HepG2 (cell line): ENCODE measurements around the gene PPP1R27. TPM values are rescaled to one million over a fixed set of nuclear protein-coding genes. Genes with fewer than 3 reads are reported as not detected.

Experiments used
- ARID2 ChIP-seq: sonication (generic); formaldehyde crosslinking; IDR thresholded peaks from 2 replicates; pipeline ENCODE4 v1.8.1; 2022; ENCODE audit warnings: mild to moderate bottlenecking, missing genetic modification reagents, borderline replicate concordance
- ATF4 ChIP-seq, 2 experiments: fragments of 450-650 bp in 1 of 2; sonication (generic) in 1 of 2; formaldehyde crosslinking; IDR thresholded peaks; 2 replicates each; pipeline versions ENCODE4 v1.5.0 to v1.8.0; 2020 to 2022; ENCODE audit warnings: mild to moderate bottlenecking in 1 of 2, missing genetic modification reagents in 1 of 2
- NR2C2 ChIP-seq: sonication (generic); formaldehyde crosslinking; IDR thresholded peaks from 2 replicates; pipeline ENCODE4 v1.4.0; 2020; ENCODE audit warnings: missing genetic modification reagents, mild to moderate bottlenecking, moderate library complexity, borderline replicate concordance
- SRY ChIP-seq: sonication (generic); formaldehyde crosslinking; IDR thresholded peaks from 2 replicates; pipeline ENCODE4 v1.8.0; 2022; ENCODE audit warnings: mild to moderate bottlenecking, missing genetic modification reagents
- ZFAT ChIP-seq: sonication (generic); formaldehyde crosslinking; conservative IDR thresholded peaks from 2 replicates; pipeline ENCODE4 v1.8.1; 2023; ENCODE audit warnings: missing genetic modification reagents, inconsistent platforms
- ZHX2 ChIP-seq, 2 experiments: sonication (generic) in 1 of 2; formaldehyde crosslinking in 1 of 2; IDR thresholded peaks; 2 replicates each; pipeline versions ENCODE4 v1.6.1 to v1.9.0; 2014 to 2022; ENCODE audit warnings: antibody characterized with exemption in 1 of 2, borderline replicate concordance in 1 of 2, inconsistent platforms in 1 of 2, low read depth in 1 of 2, missing genetic modification reagents in 1 of 2
- ZNF567 ChIP-seq: sonication (generic); formaldehyde crosslinking; IDR thresholded peaks from 2 replicates; pipeline ENCODE4 v1.8.1; 2023; ENCODE audit warnings: mild to moderate bottlenecking, missing genetic modification reagents, borderline replicate concordance
- polyA plus RNA-seq, 8 experiments: library from polyadenylated mRNA; depleted of rRNA in 3 of 8; stranded (reverse) in 7 of 8; unstranded in 1 of 8; fragments of >200 nt; fragmentation: Illumina TruSeq in 4 of 8; extraction: Trizol in 4 of 8; gene quantifications; 2 replicates each; pipeline versions ENCODE4 v1.2.1 to v1.2.3, GENCODE V29; 2011 to 2016; ENCODE audit warnings: low read depth in 4 of 8, missing spikeins in 1 of 8, mixed read lengths in 1 of 8; ENCODE audit not compliant: insufficient read depth in 1 of 8
- total RNA-seq, 5 experiments: library from RNA; depleted of rRNA; stranded (reverse); fragments of >200 nt; fragmentation: Illumina TruSeq; extraction: Trizol; gene quantifications; 2 replicates each; pipeline ENCODE4 v1.2.3, GENCODE V29; 2016; ENCODE audit warnings: low read depth in 1 of 5

The PPP1R27 gene
- total and polyA plus RNA-seq, 2 of the 13 experiments (the other 11 are each of a cell fraction or from before 2014, with no cell fraction given) = 0.17 to 1.00 TPM

- TF ChIP-seq ZHX2 (IDR thresholded peaks at IDR 0.05; ENCODE audit: low read depth) (no peak), ZHX2 (CRISPR knock-in tag; IDR thresholded peaks at IDR 0.05; ENCODE audit: borderline replicate concordance) (no peak), ARID2 (CRISPR knock-in tag) (no peak), ZNF567 (CRISPR knock-in tag) (no peak), ZFAT (CRISPR knock-in tag) (no peak), NR2C2 (CRISPR knock-in tag) (no peak), ATF4 (CRISPR knock-in tag; IDR thresholded peaks at IDR 0.05) (no peak), SRY (CRISPR knock-in tag) (no peak)
These were observed 43.4 kb upstream of the PPP1R27 start (continued) for GRCh38 chr17:81878294-81878693.
